Measurements from ENCODE around the gene MMP2.

Gene MMP2

DNA sequence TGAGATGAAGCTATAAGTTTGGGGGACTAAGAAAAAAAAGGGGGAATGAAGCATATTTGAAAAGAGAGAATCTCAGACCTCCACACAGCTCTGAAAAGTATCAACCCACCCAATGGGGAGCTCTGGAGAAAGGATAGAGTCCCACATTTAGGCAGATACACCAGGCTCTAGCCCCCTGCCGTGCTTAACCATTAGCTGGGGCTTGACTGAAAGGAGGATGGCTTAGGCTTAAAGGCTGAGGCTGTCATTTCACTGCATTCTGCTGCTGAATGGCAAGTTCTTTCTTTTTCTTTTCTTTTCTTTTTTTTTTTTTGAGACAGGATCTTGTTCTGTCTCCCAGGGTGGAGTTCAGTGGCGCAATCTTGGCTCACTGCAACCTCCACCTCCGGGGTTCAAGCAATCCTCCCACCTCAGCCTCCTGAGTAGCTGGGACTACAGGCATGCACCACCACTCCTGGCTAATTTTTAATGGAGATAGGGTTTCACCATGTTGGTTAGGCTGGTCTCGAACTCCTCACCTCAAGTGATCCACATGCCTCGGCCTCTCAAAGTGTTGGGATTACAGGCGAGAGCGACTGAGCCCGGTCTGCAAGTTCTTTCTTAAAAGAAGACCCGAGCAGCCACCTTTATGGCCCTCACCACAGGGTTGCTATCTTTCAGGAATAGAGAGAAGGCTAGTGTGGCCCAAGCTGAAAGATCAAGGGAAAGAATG lies 9.0 kb upstream of the MMP2 start:
- DNase-seq (ENCODE audit: low read depth in 2 of 2), result no peak

DNA sequence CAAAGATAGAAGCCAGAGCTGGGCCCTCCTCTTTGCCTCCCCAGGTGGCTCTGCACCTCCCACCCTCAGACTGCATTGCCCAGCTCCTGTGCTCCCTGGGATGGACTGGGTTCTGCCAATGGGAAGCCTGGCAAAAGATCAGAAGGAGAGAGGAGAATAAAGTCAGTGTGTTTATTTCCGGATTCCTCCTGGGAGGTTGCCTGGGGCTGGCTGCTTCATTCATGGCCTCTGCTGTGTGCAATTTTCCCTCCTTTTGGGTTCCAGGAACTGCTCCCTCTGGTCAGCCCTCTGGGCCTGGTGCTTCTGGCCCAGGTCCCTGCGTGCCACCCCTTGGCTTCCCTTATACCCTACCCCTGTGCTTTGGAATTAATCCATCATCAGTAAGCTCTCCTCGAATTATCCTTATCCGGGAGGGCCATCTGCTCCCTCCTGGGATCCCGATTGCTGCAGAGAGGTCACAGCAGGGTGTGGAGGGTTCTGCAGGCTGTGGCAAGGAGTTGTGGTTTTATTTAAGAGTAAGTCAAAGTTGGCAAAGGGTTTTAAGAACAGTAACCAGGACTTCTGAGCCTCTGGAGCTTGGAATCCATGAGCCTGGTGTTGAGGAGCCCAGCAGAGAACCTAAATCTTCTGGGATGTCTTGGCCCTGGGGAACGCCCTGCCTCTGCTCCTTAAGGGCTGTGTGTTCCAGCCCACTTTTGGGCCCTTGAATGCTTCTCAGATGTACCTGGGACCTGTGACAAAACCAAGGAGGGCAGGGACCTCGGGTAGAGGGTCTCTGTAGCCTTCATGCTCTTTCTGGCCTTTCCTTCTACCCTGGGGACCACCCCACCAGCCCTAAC lies 8.2 kb upstream of the MMP2 start:
- DNase-seq (ENCODE audit: low read depth in 2 of 2), result no peak

- no peak for DNase-seq (ENCODE audit: low read depth in 2 of 2)
These were observed 7.4 kb upstream of the MMP2 start for GRCh38 chr16:55471448-55472097.

- no peak for DNase-seq (ENCODE audit: low read depth in 2 of 2)
These were observed 5.4 kb upstream of the MMP2 start for GRCh38 chr16:55473587-55473986.

- no peak for DNase-seq (ENCODE audit: low read depth in 2 of 2)
These were observed 4.2 kb upstream of the MMP2 start for GRCh38 chr16:55474821-55475220.

- DNase-seq (ENCODE audit: low read depth in 2 of 2), result no peak
These were observed 3.1 kb upstream of the MMP2 start for GRCh38 chr16:55475919-55476318.

DNA sequence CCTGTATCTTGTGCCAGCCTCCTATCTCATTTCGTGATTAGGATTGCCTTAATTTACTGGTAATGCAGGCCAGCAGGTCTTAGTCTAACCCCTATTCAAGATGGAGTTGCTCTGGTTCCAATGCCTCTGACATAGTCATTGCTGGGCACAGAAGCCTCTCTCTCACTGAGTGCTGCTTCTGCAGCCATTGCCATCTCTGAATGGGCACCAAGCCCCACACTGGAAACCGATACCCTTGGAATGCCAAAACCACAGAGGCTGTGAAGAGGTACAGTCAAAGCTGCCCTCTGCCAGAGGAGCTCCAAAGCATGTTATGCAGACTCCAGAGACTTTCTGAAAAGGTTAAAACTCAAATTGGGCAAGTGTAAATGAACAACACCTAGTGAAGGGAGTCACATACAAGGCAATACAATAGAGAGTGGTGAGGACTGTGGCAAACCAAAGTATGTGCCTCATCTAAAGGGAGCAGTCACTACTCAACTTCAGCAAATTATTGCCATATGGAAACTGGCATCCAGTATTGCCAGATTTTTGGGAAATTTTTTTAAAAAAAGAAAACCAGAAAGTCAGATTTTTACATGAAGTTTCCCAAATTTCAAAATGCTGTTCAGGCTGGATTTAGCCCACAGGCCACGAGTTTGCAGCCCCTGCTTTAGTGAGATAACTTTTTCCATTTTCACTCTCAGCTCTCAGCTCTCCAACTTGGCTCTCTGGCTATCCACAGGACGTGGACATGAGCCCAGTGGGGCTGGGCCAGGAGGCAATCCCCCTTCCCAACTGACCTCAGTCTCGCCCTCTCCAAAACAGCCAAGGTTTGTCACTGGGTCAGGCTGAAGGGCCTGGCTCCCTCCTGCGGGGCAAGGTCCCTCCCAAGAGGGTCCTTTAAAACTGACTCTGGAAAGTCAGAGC lies 2.1 kb upstream of the MMP2 start:
- no peak for DNase-seq (ENCODE audit: low read depth in 2 of 2)

DNA sequence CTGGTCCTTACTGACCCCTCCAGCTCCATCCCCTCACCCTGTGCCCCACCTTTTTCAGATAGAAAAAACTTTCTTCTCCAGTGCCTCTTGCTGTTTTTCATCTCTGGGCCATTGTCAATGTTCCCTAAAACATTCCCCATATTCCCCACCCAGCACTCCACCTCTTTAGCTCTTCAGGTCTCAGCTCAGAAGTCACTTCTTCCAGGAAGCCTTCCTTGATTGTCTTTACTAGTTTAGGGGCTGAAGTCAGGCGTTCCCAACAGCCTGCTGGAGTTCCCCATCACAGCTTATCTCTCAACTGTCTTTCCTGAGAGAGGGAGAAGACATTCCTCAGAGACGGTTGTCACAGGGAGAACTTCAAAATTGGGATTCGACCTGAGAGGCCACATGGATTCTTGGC lies 1.3 kb upstream of the MMP2 start:
- no peak for DNase-seq (ENCODE audit: low read depth in 2 of 2)

GRCh38 chr16:55479430-55480140 lies 587 bp downstream of the MMP2 start:
- DNase-seq (ENCODE audit: low read depth in 2 of 2), result no peak

- DNase-seq (ENCODE audit: low read depth in 2 of 2), result no peak
These were observed 1.2 kb downstream of the MMP2 start for GRCh38 chr16:55480228-55480655.

DNA sequence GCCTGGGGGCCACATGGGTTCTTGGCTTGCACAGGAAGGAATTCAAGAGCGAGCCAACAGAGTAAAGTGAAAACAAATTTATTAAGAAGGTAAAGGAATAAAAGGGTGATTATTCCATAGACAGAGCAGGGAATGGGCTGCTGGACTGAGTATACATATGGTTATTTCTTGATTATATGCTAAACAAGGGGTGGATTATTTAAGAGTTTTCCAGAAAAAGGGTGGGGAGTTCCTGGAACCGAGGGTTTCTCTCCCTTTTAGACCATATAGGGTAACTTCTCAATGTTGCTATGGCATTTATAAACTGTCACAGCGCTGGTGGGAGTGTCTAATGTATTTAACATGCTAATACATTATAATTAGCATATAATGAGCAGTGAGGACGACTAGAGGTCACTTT lies 2.0 kb downstream of the MMP2 start:
- DNase-seq (ENCODE audit: low read depth in 2 of 2), result no peak

GRCh38 chr16:55482056-55482455 lies 3.1 kb downstream of the MMP2 start:
- DNase-seq (ENCODE audit: low read depth in 2 of 2), result no peak

DNA sequence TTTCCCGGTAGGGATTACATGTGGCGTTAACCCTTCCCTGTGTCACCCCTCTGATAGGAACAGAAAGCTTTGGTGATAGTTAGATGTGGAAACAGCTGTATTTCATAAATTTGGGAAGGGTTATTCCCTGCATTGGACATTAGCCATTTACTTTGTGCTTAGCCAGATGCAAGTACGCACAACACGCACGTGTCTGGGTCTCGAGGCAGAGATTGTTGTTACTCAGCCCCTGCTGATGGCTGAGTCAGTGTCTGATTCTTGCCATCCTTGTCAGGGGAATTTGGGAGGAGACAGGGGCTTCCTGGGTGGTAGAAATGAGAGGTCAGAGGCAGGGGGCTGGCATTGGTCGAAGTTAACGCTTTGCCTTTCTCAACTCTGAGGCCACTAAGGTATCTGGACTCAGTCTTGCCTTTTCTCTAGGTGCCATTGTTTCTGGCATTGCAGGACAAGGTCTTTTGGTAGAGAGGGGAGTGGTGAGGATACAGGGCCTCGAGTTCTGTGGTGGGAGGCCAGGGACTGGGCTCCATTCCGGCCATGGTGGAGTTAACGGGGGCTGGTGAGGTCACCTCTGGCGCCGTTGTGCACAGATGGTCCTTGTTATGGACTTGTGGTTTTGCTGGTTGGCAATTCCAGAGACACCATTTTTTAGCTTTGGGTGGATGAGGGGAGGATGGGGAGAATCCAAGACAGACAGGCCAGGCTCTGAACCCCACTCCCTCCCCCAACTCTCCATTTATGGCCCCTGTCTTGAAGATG lies 8.2 kb downstream of the MMP2 start:
- no peak for DNase-seq (ENCODE audit: low read depth in 2 of 2)

DNA sequence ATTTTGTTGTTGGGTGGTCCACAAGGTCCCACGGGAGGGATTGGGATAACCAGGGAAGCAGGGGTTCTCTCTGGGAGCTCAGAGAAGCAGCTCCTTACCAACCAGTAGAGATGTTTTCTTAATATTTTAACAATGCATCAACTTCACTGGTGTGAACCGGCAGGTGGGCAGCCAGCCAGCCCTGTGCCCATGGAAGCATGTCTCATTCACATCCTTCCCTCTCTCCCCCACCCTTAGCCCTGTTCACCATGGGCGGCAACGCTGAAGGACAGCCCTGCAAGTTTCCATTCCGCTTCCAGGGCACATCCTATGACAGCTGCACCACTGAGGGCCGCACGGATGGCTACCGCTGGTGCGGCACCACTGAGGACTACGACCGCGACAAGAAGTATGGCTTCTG lies 9.3 kb downstream of the MMP2 start:
- DNase-seq (ENCODE audit: low read depth in 2 of 2), result no peak

- DNase-seq (ENCODE audit: low read depth in 2 of 2), result no peak
These were observed 10.3 kb downstream of the MMP2 start for GRCh38 chr16:55489119-55489955.

- no peak for DNase-seq (ENCODE audit: low read depth in 2 of 2)
These were observed 10.9 kb downstream of the MMP2 start for GRCh38 chr16:55489956-55490265.

GRCh38 chr16:55490301-55490700 lies 11.3 kb downstream of the MMP2 start:
- no peak for DNase-seq (ENCODE audit: low read depth in 2 of 2)

DNA sequence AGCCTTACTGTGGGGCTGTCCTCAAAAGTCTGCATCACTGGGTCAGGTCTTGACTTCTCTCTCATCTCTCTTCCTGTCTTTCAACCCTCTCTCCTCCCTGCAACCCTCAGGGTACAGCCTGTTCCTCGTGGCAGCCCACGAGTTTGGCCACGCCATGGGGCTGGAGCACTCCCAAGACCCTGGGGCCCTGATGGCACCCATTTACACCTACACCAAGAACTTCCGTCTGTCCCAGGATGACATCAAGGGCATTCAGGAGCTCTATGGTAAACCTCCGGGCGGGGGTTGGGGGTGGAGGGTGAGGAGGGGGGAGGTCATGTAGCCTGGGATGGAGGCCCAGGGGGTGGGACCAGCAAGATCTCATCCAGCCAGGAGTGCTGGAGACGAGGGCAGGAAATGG lies 12.7 kb downstream of the MMP2 start:
- no peak for DNase-seq (ENCODE audit: low read depth in 2 of 2)

DNA sequence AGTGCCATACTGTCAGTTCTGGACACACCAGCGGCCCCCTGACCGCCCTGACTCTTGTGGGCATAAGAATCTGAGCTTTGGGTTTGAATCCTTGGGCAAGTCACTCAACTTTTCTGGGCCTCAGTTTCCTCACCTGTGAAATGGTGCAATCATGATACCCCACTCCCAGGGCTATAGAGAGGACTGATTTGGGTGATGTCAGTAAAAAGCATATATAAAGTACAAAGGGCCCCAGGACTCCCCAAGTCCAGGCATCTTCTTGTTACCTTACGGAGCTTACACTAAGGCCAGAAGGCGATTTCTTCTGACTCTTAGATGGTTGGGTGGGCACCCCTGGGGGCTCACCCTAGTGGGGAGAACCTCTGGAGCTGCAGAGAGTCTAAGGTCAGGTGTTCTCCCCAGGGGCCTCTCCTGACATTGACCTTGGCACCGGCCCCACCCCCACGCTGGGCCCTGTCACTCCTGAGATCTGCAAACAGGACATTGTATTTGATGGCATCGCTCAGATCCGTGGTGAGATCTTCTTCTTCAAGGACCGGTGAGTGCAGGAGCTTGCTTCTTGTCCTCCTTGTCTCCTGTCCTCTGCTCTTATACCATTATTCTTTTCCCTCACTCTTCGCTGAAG lies 13.9 kb downstream of the MMP2 start:
- no peak for DNase-seq (ENCODE audit: low read depth in 2 of 2)

Measured in stimulated activated CD4-positive, alpha-beta T cell treated with anti-CD3 and anti-CD28 coated beads, Interleukin-12 subunit alpha, Interleukin-12 subunit beta, amount 100 ng/mL, for 24 hours (primary cell).